MM.1S (cell line): ENCODE results near the gene SLC6A3.

Experiments
- DNase-seq: peaks from one replicate; pipeline ENCODE4 v3.0.0-alpha.2; 2015
- H2AFZ ChIP-seq: fragments of 300-600 bp; sonication (generic); 2 replicates; pipeline ENCODE4 v1.6.0; 2016; ENCODE audit warnings: antibody characterized with exemption, low read length
- H3F3A ChIP-seq: fragments of 300-600 bp; sonication (generic); 2 replicates; pipeline ENCODE4 v1.6.1; 2016; ENCODE audit warnings: mild to moderate bottlenecking, antibody characterized with exemption, low read length, moderate library complexity, mixed read lengths; ENCODE audit not compliant: insufficient read depth
- H3K27ac ChIP-seq: fragments of 300-600 bp; sonication (generic); 2 replicates; pipeline ENCODE4 v1.5.1; 2016; ENCODE audit warnings: mild to moderate bottlenecking, low read length
- H3K27me3 ChIP-seq: fragments of 300-600 bp; sonication (generic); replicated peaks from 2 replicates; pipeline ENCODE4 v1.6.0; 2016; ENCODE audit warnings: low read length; ENCODE audit not compliant: insufficient read depth
- H3K36me3 ChIP-seq: fragments of 300-600 bp; sonication (generic); replicated peaks from 2 replicates; pipeline ENCODE4 v1.6.1; 2016; ENCODE audit warnings: mild to moderate bottlenecking, low read length, mixed read lengths; ENCODE audit not compliant: insufficient read depth
- H3K4me1 ChIP-seq: fragments of 300-600 bp; sonication (generic); 2 replicates; pipeline ENCODE4 v1.6.1; 2016; ENCODE audit warnings: low read length, mixed read lengths
- H3K4me2 ChIP-seq: fragments of 300-600 bp; sonication (generic); 2 replicates; pipeline ENCODE4 v1.6.0; 2016; ENCODE audit warnings: low read depth, low read length
- H3K4me3 ChIP-seq: fragments of 300-600 bp; sonication (generic); 2 replicates; pipeline ENCODE4 v1.5.1; 2016; ENCODE audit warnings: low read length, mixed read lengths
- H3K79me2 ChIP-seq: fragments of 300-600 bp; sonication (generic); 2 replicates; pipeline ENCODE4 v1.6.1; 2016; ENCODE audit warnings: mixed run types, low read length, mixed read lengths
- H3K9ac ChIP-seq: fragments of 300-600 bp; sonication (generic); 2 replicates; pipeline ENCODE4 v1.6.1; 2016; ENCODE audit warnings: low read length, mixed read lengths
- H3K9me2 ChIP-seq: fragments of 300-600 bp; sonication (generic); replicated peaks from 2 replicates; pipeline ENCODE4 v1.6.1; 2016; ENCODE audit warnings: mild to moderate bottlenecking, low read length, mixed read lengths; ENCODE audit not compliant: insufficient read depth
- H3K9me3 ChIP-seq: fragments of 300-600 bp; sonication (generic); replicated peaks from 2 replicates; pipeline ENCODE4 v1.6.1; 2016; ENCODE audit warnings: mild to moderate bottlenecking, low read length, mixed read lengths; ENCODE audit not compliant: insufficient read depth
- H4K20me1 ChIP-seq: fragments of 300-600 bp; sonication (generic); 2 replicates; pipeline ENCODE4 v1.6.1; 2016; ENCODE audit warnings: mild to moderate bottlenecking, low read length, moderate library complexity, mixed read lengths; ENCODE audit not compliant: insufficient read depth
- CTCF ChIP-seq: fragments of 300-600 bp; sonication (generic); IDR thresholded peaks from 2 replicates; pipeline ENCODE4 v1.5.1; 2016; ENCODE audit warnings: antibody characterized with exemption, low read length, mixed read lengths
- EZH2 ChIP-seq: fragments of 300-600 bp; sonication (generic); optimal IDR thresholded peaks from 2 replicates; pipeline ENCODE3; 2017; ENCODE audit warnings: low read depth, mild to moderate bottlenecking, antibody characterized with exemption, low read length, mixed read lengths
- EZH2phosphoT487 ChIP-seq: fragments of 300-600 bp; sonication (generic); IDR thresholded peaks from 2 replicates; pipeline ENCODE4 v1.6.1; 2018; ENCODE audit warnings: antibody characterized with exemption, low read length

SLC6A3 gene

GRCh38 chr5:1400936-1401335 is 44.3 kb downstream of the SLC6A3 start:
- Histone ChIP-seq H3K4me2 (no peak overlapping the region), H3K27me3 (peaks cover 92% of the 10 kb centered on the region), H3K9ac (no peak overlapping the region), H3K4me3 (no peak overlapping the region), H3K4me1 (no peaks in the 10 kb centered on the region), H2AFZ (no peak overlapping the region), H3F3A (no peaks in the 10 kb centered on the region), H3K79me2 (no peaks in the 10 kb centered on the region), H3K36me3 (no peaks in the 10 kb centered on the region), H3K9me2 (no peaks in the 10 kb centered on the region), H3K27ac (no peak overlapping the region), H4K20me1 (no peaks in the 10 kb centered on the region), H3K9me3 (no peaks in the 10 kb centered on the region)
- no peak for TF ChIP-seq EZH2
- TF ChIP-seq CTCF, result no peak
- no peak for TF ChIP-seq EZH2phosphoT487
- DNase-seq, result no peak

GRCh38 chr5:1400211-1400855 is 44.9 kb downstream of the SLC6A3 start:
- Histone ChIP-seq H3K36me3 (no peaks in the 10 kb centered on the region), H3K9me2 (no peaks in the 10 kb centered on the region), H4K20me1 (no peaks in the 10 kb centered on the region), H3F3A (no peaks in the 10 kb centered on the region), H3K79me2 (no peaks in the 10 kb centered on the region), H3K27me3 (peaks cover 92% of the 10 kb centered on the region), H3K9me3 (no peaks in the 10 kb centered on the region), H3K27ac (no peak overlapping the region), H3K4me2 (no peak overlapping the region), H3K4me3 (no peak overlapping the region), H3K4me1 (no peaks in the 10 kb centered on the region), H3K9ac (no peak overlapping the region), H2AFZ (no peak overlapping the region)
- no peak for DNase-seq
- TF ChIP-seq EZH2, result no peak
- TF ChIP-seq CTCF, result no peak
- no peak for TF ChIP-seq EZH2phosphoT487

GRCh38 chr5:1399737-1400136 is 45.5 kb downstream of the SLC6A3 start:
- no peak for DNase-seq
- no peaks in the 10 kb centered on the region for H3K4me1 ChIP-seq
- no peaks in the 10 kb centered on the region for H4K20me1 ChIP-seq
- H3K9me3 ChIP-seq, result no peaks in the 10 kb centered on the region
- no peaks in the 10 kb centered on the region for H3K9me2 ChIP-seq
- H3K27ac ChIP-seq, result no peak overlapping the region
- H2AFZ ChIP-seq, result no peak overlapping the region
- H3F3A ChIP-seq, result no peaks in the 10 kb centered on the region
- TF ChIP-seq EZH2phosphoT487 (no peak), CTCF (no peak), EZH2 (no peak)
- H3K9ac ChIP-seq, result no peak overlapping the region
- H3K36me3 ChIP-seq, result no peaks in the 10 kb centered on the region
- H3K4me2 ChIP-seq, result no peak overlapping the region
- H3K4me3 ChIP-seq, result no peak overlapping the region
- no peaks in the 10 kb centered on the region for H3K79me2 ChIP-seq
- peaks cover 92% of the 10 kb centered on the region for H3K27me3 ChIP-seq
